HepG2 (cell line): ENCODE results near the gene CD79A.

Source experiments
- ATF2 ChIP-seq: sonication (generic); formaldehyde crosslinking; IDR thresholded peaks from 2 replicates; pipeline ENCODE4 v1.4.0; 2020; ENCODE audit warnings: missing genetic modification reagents
- ATF3 ChIP-seq: sonication (generic); formaldehyde crosslinking; IDR thresholded peaks from 2 replicates; pipeline ENCODE4 v1.4.0; 2020; ENCODE audit warnings: missing genetic modification reagents
- CTCF ChIP-seq: sonication (generic); formaldehyde crosslinking; IDR thresholded peaks from 2 replicates; pipeline ENCODE4 v1.5.0; 2020; ENCODE audit warnings: mild to moderate bottlenecking, missing genetic modification reagents, moderate library complexity
- EP300 ChIP-seq, 3 experiments: sonication (generic) in 1 of 3; formaldehyde crosslinking in 1 of 3; IDR thresholded peaks; 2 replicates each; pipeline versions ENCODE4 v1.5.1 to v1.6.1; 2011 to 2020; ENCODE audit warnings: low read depth in 2 of 3, low read length in 2 of 3, borderline replicate concordance in 1 of 3, improper control_type of control experiment in 1 of 3, mild to moderate bottlenecking in 1 of 3, missing genetic modification reagents in 1 of 3, moderate library complexity in 1 of 3
- EZH2 ChIP-seq: conservative IDR thresholded peaks from 2 replicates; pipeline ENCODE4 v1.6.1; 2012; ENCODE audit warnings: mild to moderate bottlenecking, low read depth, low read length, moderate library complexity
- HDAC1 ChIP-seq: sonication (generic); formaldehyde crosslinking; IDR thresholded peaks from 2 replicates; pipeline ENCODE4 v1.5.1; 2020; ENCODE audit warnings: mild to moderate bottlenecking, missing genetic modification reagents
- REST ChIP-seq, 2 experiments: IDR thresholded peaks; 2 replicates each; pipeline ENCODE4 v1.6.1; 2011 to 2012; ENCODE audit warnings: low read length in 2 of 2, borderline replicate concordance in 1 of 2, low read depth in 1 of 2, mild to moderate bottlenecking in 1 of 2, moderate library complexity in 1 of 2
- USF2 ChIP-seq, 2 experiments: sonication (generic) in 1 of 2; formaldehyde crosslinking in 1 of 2; IDR thresholded peaks; 2 replicates each; pipeline versions ENCODE4 v1.5.1 to v1.6.1; 2011 to 2020; ENCODE audit warnings: borderline replicate concordance in 1 of 2, low read depth in 1 of 2, low read length in 1 of 2, mild to moderate bottlenecking in 1 of 2, missing genetic modification reagents in 1 of 2, moderate library complexity in 1 of 2
- ZKSCAN1 ChIP-seq: fragments of 150-350 bp; IDR thresholded peaks from 2 replicates; pipeline ENCODE4 v1.6.1; 2014; ENCODE audit warnings: low read length
- ZNF253 ChIP-seq: sonication (generic); formaldehyde crosslinking; IDR thresholded peaks from 2 replicates; pipeline ENCODE4 v1.8.0; 2022; ENCODE audit warnings: mild to moderate bottlenecking, missing genetic modification reagents, borderline replicate concordance
- ZZZ3 ChIP-seq: sonication (generic); formaldehyde crosslinking; IDR thresholded peaks from 2 replicates; pipeline ENCODE4 v1.4.0; 2020; ENCODE audit warnings: missing genetic modification reagents, mild to moderate bottlenecking, borderline replicate concordance

GRCh38 chr19:41847351-41848105, 29.6 kb upstream of the CD79A start:
- TF ChIP-seq ATF3 (no peak), CTCF (no peak), REST (IDR thresholded peaks at IDR 0.05; ENCODE audit: borderline replicate concordance in 1 of 2, low read depth in 1 of 2, low read length in 2 of 2) (no peak), USF2 (IDR thresholded peaks at IDR 0.05; ENCODE audit: low read depth, low read length) (no peak), USF2 (CRISPR knock-in tag; IDR thresholded peaks at IDR 0.05; ENCODE audit: borderline replicate concordance) (no peak), HDAC1 (CRISPR knock-in tag) (no peak), EZH2 (no peak), ATF2 (CRISPR knock-in tag) (no peak), ZZZ3 (CRISPR knock-in tag) (no peak), ZNF253 (no peak), EP300 (IDR thresholded peaks at IDR 0.05; ENCODE audit: low read depth in 2 of 2, low read length in 2 of 2) (no peak), EP300 (CRISPR knock-in tag; IDR thresholded peaks at IDR 0.05; ENCODE audit: borderline replicate concordance) (no peak), ZKSCAN1 (no peak)
